CD4-positive, alpha-beta T cell treated with Interleukin-4 for 4 hours (primary cell): ENCODE results near the gene ITFG2.
"Not testable (repeated sequence)": the region's sequence is repeated elsewhere in the genome, so short reads cannot be mapped to it uniquely, and the experiment has no call there.

Experiments used
- DNase-seq: peaks from one replicate; pipeline ENCODE4 v3.0.0-alpha.2; 2020

ITFG2 gene

DNA sequence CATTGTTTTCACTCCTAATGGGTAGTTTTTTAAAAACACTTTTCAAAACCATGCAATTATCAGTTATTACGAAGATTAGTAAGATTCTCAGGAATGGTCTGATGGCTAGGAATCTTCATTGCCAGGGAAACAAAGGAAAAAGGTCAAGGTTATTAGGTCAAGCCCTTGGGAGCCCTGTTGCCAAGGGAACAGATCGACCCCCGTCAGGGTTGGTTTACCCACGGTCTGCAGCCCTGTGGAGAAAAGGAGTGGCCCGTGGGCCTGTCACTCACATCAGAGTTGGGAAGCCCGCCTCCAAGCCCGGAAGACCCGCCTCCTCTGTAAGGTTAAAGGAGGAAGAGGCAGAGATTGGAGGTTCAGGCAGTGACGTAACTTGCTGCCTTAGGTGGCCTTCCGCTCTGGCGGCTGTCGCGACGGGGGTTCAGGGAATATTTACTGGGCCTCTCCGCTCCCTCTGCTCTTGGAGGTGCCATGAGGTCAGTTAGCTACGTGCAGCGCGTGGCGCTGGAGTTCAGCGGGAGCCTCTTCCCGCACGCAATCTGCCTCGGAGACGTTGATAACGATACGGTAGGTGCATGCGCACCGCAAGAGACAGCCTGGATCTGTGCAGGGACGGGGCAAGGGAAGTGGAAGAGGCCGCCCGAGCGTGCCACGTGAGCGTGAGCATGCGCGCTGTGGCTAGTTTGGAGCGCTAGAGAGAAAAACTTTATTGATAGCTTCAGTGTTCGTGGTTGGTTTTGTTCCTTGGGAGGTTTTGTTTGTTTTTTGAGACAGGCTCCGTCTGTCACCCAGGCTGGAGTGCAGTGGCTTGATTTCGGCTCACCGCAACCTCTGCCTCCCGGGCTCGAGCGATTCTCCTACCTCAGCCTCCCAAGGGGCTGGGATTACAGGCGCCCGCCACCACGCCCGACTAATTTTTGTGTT is at the start of gene ITFG2:
Gene ITFG2, plus strand, starts transcription at position 379 of the 924 bp plus-strand sequence. Its CDS starts 93 bp downstream, at position 472.
- DNase-seq: peak; percentile 97

DNA sequence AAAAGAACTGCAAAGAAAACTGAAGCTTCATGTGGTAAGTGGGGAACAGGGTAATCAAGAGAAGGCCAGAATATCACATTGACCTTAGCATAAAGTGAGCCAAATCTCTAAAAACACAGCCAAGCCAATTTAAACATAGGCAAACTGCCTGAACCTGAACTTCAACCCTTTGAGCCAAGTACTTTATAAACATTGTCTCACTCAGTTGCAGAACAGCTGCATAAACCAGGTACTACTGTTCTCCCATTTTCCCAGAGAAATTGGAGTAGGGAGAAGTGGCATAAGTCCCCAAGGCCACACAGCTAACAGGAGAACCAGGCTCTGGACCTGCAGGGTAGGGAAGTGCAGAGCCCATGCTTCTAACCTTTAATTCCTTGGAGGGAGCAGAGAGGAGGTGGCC is 48.1 kb upstream of the ITFG2 start:
- no peak for DNase-seq

DNA sequence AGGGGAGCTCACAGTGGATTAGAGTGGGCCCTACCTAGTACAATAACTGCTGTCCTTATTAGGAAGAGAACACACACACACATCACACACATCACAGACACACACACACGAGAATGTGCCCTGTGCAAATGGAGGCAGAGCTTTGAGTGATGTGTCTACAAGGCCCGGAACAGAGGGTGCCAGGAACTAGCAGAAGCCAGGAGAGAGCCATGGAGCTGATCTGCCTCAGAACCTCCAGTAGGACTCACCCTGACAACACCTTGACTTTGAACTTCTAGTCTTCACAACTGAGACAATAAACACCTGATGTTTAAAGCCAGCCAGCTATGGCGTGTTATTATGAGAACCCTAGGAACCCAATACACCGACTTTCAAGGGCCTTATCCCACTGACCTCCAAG is 47.4 kb upstream of the ITFG2 start:
- DNase-seq: no peak

DNA sequence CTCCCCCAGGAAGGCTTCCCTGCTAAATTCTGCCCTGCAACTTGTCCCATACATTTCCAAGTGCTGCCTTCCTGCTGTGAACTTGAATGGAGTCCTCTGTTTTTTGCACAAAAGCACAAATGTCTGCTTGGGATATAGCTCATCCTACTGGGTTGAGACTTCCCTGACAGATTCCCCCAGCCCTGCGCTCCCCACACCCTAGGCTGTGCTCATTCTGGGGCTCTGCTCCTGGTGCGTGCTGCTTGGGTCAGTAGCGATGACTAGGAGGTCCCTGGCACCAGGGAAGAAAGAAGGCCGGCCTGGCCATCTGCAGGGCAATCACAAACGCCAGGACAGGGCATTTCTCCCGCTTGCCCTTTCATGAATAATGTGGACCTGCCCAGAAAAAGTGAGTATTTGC is 46.9 kb upstream of the ITFG2 start:
- DNase-seq: no peak

DNA sequence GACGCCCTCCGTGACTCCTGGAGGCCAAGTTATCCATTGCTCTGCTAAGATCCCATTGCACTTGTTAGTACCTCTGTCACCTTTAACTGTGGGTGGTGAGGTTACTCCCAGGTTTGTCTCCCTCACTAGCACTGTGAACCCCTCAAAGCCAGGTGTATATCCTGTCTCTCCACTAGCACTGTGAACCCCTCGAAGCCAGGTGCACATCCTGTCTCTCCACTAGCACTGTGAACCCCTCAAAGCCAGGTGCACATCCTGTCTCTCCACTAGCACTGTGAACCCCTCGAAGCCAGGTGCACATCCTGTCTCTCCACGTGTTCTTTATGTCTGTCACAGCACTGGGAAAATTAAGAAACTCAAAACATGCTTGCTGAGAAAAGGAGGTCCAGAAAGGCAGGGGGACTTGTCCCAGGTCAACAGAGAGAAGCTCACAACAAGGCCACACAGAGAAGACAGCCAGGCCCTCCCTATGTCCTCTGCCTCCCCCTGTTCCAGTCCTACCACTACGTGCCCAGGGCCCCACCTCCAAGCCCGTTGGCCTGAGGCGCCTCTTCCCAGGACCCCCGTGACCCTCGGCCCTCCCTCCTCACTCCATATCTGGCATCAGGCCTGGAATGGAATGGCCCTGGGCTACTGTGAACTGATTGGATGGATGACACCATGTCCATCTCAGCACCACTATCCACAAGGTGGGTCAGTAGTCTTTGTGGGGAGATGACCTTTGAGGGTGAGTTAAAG is 44.1 kb upstream of the ITFG2 start:
- no peak for DNase-seq

DNA sequence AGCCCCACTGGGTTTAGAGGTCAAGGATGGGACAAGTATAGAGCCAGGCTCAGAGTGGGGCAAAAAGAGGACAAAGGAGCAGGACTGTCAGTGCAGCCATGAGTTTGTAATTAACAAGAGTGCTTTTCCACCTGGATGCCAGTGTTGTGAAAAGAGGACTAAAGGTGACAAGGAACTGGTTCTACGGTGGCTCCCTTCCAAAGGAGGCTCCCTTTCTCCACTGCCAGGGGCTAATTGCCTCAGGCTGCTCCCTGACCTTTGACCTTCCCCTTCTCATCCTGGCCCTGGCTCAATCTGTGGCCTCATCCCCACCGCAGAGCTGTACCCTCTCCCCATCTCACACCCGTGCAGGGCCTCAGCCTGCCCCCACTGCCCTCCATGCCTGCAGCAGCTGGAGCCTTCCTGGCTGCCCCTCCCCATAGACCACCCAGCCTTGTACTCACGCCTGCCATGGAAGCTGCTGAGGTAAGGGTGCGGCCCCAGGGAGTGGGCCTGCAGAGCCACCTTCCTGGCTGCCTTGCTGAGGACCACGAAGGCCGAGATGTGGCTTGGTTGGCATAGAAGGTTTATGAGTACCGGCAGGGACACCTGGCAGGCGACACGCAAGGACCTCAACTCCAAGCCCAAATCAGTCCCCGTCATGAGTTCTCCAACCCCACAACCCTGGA is 42.5 kb upstream of the ITFG2 start:
- DNase-seq: no peak

DNA sequence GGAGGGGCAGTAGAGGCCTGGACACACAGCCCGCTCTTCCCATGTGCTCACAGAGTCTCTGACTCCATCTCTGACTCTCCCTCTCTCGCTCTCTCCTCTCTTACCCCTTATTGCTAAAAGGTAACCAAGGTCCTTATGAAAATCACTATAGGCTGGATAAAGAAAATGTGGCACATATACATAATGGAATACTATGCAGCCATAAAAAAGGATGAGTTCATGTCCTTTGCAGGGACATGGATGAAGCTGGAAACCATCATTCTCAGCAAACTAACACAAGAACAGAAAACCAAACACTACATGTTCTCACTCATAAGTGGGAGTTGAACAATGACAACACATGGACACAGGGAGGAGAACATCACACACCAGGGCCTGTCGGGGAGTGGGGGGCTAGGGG is 41.9 kb upstream of the ITFG2 start:
- DNase-seq: not testable (repeated sequence)

DNA sequence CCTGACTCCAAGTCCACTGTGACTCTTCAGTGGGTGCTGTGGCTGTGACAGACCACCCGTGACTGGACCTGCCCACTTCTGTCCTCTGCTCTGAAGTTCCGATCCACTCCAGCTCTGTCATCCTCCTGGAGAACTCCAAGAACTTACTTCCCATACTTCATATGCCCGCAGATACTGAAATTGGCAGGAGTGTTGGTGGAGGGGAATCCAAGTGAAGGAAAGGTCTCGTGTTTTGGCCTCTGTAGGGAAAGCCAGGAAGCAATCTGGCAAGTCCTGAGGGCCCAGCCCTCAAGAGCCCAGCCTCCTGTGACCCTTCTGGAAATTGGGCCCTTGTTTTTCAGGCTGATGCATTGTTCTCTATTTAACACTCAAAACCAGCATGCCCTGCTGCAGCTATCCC is 40.1 kb upstream of the ITFG2 start:
- DNase-seq: no peak

DNA sequence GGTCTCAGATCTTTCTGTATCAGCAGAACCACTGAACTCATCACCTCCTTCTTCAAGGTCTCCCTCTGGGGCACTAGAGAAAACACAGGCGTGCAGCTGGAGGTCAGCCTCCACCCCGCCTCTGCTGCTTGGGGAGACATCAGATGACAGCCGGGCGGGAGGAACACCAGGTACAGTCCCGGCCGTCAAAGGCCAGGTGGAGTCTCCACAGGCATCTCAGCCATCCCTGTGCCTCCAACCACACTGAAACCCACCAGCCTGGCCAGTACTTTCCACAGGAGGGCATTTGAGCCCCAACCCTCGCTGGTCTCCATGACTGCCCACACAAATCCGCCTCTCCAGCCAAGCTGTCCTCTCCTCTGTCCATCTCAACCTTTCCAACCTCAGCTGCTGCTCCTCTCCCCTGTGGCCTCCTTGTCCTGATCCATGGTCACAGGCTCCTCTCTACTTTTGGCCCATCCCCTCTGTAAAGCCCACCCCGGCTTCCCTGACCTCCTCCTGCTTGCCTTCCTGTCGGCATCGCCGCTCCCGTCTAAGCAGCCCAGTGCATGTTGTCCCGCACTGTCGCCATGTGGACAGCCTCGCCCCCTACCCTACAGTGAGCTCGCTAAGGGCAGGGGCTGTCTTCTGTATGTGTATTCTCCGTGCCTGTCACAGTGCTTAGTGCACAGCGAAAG is 39.1 kb upstream of the ITFG2 start:
- DNase-seq: no peak

DNA sequence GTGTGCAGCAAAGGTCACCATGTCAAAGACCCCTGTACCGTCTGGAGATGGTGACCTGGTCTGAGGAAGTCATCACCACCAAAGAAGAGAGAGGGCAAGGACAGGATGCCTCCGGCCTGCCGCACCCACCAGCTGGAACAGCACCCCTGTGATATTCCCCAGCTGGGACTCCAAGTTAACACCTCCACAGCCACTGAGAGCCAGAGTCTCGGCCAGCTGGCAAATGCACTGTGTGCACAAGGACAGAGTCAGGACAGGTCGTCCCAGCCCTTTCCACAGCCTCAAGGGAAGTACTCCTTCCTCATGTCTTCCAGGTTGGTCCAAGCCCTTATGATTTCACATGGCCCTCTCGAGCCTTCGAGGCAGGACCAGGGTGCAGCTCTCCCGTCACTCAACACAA is 37.0 kb upstream of the ITFG2 start:
- DNase-seq: no peak

DNA sequence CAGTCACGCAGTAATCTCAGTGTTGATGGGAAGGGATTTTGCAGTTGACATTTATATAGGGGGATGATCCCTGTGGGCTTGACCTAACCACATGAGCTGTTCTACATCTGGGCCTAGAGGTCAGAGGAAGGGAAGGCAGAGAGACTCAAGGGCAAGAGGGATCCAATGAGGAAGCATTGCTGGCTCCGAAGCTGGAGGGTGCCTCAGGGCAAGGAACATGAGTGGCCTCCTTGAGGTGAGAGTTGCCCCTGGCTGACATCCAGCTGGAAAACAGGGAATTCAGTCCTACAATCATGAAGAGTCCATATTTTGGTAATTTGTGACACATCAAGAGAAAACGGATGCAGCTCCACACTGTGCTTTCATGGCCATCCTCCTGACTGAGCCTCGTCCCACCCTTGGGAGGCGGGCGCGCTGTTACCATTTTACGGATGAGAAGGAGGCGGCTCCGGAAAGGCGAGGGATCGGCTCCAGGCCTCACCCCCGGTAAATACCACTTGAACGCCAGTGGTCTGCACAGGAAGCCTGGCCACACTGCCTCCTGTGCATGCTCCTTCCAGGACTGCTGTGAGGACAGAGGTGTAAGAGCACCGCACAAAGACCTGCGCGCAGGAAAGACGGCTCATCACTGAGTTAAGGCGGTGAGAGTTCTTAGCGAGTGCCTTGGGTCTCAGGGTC is 36.2 kb upstream of the ITFG2 start:
- no peak for DNase-seq

DNA sequence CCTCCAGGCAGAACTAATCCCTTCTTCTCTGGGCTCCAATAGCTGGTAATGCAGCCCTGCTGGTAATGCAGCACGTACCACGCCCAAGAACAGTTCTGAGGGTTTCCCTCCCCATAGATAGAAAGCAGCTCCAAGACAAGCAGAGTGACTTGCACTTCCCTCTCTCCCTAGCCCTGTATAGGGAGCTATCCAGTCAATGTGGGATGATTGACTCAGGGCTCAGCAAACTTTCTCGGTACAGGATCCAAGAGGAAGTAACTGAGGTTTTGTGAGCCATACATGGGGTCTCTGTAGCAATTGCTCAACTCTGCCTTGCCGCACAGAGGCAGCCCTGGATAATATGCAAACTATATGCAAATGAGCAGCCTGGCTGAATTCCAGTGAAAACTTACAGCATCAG is 33.2 kb upstream of the ITFG2 start:
- no peak for DNase-seq

DNA sequence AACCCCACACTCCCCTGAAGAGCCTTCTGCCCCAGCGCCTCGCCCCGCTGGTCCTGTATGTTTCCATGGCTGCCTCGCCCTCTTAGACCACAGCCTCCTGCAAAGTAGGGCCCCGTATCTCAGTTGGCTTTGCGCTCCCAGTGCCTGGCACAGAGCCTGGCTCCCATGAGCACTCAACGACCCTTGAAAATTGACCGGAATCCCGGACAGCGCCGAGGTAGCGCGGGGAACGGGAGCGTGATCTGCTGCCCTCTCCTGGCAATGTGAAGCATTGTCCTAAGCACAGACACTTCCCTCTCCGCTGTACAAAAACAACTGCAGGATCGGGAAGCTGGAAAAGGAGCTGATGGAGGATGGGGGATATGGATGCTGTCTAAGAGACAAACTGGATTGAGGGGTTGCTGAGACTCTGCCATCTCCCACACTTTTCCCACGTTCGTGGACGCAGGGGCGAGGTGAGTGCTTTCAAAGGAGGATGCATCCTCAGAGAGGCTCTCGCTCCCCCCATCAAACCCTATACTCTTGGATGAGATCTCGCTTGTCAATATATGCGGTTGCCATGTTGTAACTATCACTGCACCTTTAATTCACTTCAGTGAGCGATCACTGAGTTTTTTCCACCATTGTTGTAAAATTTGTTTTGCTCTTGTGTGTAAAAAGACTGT is 28.4 kb upstream of the ITFG2 start:
- peak; percentile 42 for DNase-seq

DNA sequence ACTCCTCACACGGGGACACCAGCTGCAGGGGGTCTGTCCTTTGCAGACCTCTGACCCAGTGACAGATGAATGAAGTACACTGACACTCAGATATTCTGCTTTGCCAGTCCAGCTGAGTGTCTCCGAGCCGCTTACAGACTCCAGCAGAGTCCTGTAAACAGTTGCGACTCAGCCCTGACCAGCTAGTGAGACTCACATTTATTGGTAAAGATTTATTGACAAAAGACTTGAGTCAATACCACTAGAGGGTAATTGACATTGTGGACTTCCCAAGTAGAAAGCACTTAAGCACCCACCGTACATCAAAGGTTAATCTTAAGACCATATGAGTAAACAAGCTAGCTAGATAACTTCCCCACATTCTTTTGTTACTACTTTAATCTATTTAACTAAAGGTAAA is 27.5 kb upstream of the ITFG2 start:
- DNase-seq: no peak

DNA sequence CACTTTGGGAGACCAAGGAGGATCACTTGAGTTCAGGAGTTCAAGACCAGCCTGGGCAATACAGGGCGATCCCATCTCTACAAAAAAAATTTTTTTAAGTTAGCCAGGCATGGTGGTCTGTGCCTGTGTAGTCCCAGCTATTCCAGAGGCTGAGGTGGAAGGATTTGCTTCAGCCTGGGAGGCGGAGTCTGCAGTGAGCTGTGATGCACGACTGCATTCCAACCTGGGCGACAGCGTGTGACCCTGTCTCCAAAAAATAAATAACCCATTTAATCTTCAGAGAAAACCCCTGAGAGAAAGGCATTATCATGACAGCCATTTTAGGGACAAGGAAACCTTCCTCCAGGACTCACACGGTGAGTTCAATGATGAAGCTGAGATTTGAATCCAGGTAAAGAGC is 21.4 kb upstream of the ITFG2 start:
- no peak for DNase-seq

DNA sequence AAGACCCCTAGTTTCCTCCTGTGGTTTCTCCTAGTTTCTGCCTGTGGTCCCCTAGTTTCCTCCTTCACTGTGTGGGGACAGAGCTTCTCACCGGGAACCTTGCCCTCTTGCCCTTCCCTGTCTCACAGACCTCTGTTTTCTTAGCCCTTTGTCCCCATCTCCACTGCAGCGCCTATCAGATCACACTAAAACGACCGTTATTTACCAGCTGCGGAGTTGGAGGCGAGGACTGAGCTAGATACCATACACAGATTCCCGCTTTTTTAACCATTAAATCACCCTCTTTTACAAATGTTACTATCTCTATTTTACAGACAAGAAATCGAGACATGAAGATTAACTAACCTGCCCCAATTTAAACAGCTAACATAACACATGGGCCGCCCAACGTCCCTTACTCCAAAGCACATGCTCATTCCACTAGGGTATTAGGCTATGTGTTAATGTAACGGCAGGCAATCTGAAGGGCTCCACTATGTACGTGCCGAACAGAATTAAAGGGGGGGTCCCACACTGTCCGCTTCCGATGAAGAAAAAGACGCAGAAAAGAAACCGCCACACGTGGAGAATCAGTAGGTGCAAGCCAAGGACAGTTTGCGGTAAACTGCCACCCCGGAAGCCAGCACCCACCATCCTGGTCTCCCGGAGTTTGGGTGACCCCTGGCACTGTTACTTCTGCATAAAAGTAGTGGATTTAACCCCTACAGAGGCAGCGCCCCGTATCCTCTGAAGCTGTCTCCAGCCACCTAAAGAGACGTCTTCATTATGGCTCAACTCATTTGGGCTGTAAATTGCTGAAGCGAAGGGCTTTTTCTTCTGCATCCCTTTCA is 19.6 kb upstream of the ITFG2 start:
- no peak for DNase-seq

DNA sequence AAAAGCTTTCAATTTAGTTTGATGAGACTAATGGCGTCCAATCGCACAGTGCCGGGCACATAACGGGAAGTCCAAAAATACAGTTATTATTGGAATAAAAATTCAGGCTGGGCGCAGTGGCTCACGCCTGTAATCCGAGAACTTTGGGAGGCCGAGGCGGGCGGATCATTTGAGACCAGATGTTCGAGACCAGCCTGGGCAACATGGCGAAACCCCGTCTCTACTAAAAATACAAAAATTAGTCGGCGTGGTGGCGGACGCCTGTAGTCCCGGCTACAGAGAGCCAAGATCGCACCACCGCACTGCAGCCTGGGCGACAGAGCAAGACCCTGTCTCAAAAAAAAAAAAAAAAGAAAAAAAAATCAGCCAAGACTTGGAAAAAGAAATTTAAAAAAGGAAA is 18.9 kb upstream of the ITFG2 start:
- no peak for DNase-seq

DNA sequence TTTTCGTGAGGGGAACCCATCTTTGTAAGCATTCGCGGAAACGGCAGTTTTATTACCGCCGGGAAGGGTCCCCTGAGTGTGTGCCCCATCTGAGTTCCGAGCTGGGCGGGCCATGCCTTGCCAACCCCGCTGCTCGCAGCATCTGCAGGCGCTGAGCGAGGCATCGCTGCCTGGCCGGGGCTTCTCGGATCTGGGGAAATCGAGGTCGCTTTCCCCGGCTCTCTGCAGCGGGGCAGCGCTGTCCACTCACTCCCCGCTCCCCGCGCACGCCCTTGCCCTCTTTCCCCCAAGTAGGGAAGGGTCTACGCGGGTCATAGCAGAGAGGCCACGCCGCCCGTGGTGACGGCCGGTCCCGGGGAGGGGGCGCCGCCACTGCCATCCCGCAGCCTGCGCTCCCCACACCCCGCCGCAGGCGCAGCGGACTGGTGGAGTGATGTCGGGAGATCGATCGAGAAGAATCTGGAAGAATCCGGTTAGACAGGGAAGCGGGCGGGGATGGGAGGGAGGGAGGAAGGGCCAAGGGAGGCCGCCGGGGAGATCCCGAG is 18.2 kb upstream of the ITFG2 start:
- DNase-seq: no peak

DNA sequence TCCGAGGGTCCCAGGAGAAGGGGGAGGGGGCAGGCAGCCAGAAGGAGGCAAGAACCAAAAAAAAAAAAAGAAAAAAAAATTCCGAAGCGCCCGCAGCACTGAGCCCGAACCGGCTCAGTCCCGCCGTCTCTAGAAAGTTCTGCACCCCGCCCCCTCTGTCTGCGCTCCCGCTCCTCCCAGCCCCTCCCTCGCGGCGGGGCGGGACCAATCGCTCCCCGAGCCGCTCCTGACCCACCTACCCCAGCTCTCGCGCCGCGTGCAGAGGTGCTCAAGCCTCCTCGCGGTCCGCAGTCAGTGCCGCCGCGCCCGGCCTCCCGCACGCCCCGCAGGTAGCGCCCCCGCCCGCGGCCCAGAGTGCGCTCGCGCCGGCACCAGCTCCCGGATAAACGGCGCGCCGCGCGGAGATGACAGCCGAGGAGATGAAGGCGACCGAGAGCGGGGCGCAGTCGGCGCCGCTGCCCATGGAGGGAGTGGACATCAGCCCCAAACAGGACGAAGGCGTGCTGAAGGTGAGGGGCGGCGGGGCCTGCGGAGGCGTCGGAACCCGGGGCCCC is 17.7 kb upstream of the ITFG2 start, which contains the start of gene FKBP4:
Gene FKBP4, plus strand, starts transcription at position 235 of the 554 bp plus-strand sequence. Its CDS starts 170 bp downstream, at position 405.
- DNase-seq: peak; percentile 84
